SU-DHL-6 (cell line): ENCODE results near the gene ADIPOR2.

Source experiments
- H2AFZ ChIP-seq: fragments of 200-600 bp; sonication (generic); 2 replicates; pipeline ENCODE4 v1.6.1; 2014; ENCODE audit warnings: low read depth, mild to moderate bottlenecking, moderate library complexity, mixed read lengths, antibody characterized with exemption, low read length; ENCODE audit not compliant: severe bottlenecking
- H3F3A ChIP-seq: fragments of 200-600 bp; shearing (Covaris generic); 2 replicates; pipeline ENCODE4 v1.6.0; 2016; ENCODE audit warnings: antibody characterized with exemption, mild to moderate bottlenecking; ENCODE audit not compliant: insufficient read depth
- H3K27ac ChIP-seq: fragments of 200-600 bp; sonication (generic); 2 replicates; pipeline ENCODE4 v1.5.1; 2016; ENCODE audit warnings: low read depth, mild to moderate bottlenecking, low read length, moderate library complexity, mixed read lengths
- H3K27me3 ChIP-seq: fragments of 200-600 bp; sonication (generic), shearing (Covaris generic); 2 replicates; pipeline ENCODE4 v1.6.0; 2014; ENCODE audit warnings: mild to moderate bottlenecking, low read length
- H3K36me3 ChIP-seq: fragments of 200-600 bp; sonication (generic); 2 replicates; pipeline ENCODE4 v1.6.1; 2014; ENCODE audit warnings: mild to moderate bottlenecking, low read length, mixed read lengths
- H3K4me2 ChIP-seq: fragments of 300-600, 200-600 bp; shearing (Covaris generic), sonication (generic); 2 replicates; pipeline ENCODE4 v1.6.0; 2014; ENCODE audit warnings: low read length, low read depth, mild to moderate bottlenecking; ENCODE audit not compliant: poor library complexity, severe bottlenecking
- H3K4me3 ChIP-seq: fragments of 200-600 bp; sonication (generic); 2 replicates; pipeline ENCODE4 v1.5.1; 2014; ENCODE audit warnings: antibody characterized with exemption, low read length, mild to moderate bottlenecking, mixed read lengths; ENCODE audit not compliant: insufficient read depth, poor library complexity, severe bottlenecking
- H3K79me2 ChIP-seq: fragments of 200-600 bp; sonication (generic); 2 replicates; pipeline ENCODE4 v1.6.1; 2014; ENCODE audit warnings: mild to moderate bottlenecking, low read length, moderate library complexity; ENCODE audit not compliant: insufficient read depth
- H3K9ac ChIP-seq: fragments of 200-600 bp; sonication (generic); 2 replicates; pipeline ENCODE4 v1.7.0; 2014; ENCODE audit warnings: mild to moderate bottlenecking, low read length
- H3K9me2 ChIP-seq: fragments of 200-600 bp; sonication (generic); replicated peaks from 2 replicates; pipeline ENCODE4 v1.6.1; 2014; ENCODE audit warnings: low read length; ENCODE audit not compliant: insufficient read depth
- H3K9me3 ChIP-seq: fragments of 200-600 bp; sonication (generic); 2 replicates; pipeline ENCODE4 v1.6.1; 2014; ENCODE audit warnings: low read length, mixed read lengths; ENCODE audit not compliant: insufficient read depth
- H4K20me1 ChIP-seq: fragments of 200-600 bp; sonication (generic); 2 replicates; pipeline ENCODE4 v1.6.1; 2014; ENCODE audit warnings: low read depth, mild to moderate bottlenecking, antibody characterized with exemption, low read length, moderate library complexity, mixed read lengths
- EZH2phosphoT487 ChIP-seq: fragments of 200-600 bp; sonication (generic), shearing (Covaris generic); conservative IDR thresholded peaks from 2 replicates; pipeline ENCODE4 v1.6.1; 2018; ENCODE audit warnings: mild to moderate bottlenecking, antibody characterized with exemption, low read length, moderate library complexity, mixed read lengths
- TF ChIP-seq, protein P1 (sequence below): fragments of 200-600 bp; sonication (generic); IDR thresholded peaks from one replicate; pipeline ENCODE4 v1.5.1; 2017; ENCODE audit warnings: antibody characterized with exemption, mild to moderate bottlenecking, low read length, moderate library complexity; ENCODE audit not compliant: insufficient read depth, poor library complexity, severe bottlenecking

ADIPOR2 gene

DNA sequence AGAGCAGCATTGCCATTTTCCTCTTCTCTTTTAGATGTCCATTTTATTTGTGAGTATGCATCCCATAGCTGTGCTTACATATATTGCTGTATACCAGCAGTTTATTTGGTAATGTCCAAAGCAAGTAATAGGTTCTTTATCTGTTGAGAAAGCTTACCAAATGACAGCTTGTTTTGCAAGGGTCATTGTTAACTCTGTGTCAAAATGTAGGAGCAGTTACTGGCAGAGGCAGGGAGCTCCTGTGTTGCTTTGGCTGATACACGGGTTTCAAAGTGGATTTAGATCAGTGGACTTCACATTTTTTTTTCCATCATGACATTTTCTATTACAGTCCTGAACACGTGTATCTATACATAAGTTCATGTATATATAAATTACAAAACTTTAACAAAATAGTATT lies 91.3 kb downstream of the ADIPOR2 start:
- no peak overlapping the region for H3K9ac ChIP-seq
- no peak overlapping the region for H3K4me2 ChIP-seq
- H3K27ac ChIP-seq, result no peak overlapping the region
- no peak overlapping the region for H3K4me3 ChIP-seq
- peaks cover 18% of the 10 kb centered on the region; the same call in 1 of the 2 replicates for H3K36me3 ChIP-seq
- H3K9me2 ChIP-seq, result no peaks in the 10 kb centered on the region
- H4K20me1 ChIP-seq, result no peaks in the 10 kb centered on the region
- TF ChIP-seq EZH2phosphoT487, result no peak
- TF ChIP-seq, protein P1, sequence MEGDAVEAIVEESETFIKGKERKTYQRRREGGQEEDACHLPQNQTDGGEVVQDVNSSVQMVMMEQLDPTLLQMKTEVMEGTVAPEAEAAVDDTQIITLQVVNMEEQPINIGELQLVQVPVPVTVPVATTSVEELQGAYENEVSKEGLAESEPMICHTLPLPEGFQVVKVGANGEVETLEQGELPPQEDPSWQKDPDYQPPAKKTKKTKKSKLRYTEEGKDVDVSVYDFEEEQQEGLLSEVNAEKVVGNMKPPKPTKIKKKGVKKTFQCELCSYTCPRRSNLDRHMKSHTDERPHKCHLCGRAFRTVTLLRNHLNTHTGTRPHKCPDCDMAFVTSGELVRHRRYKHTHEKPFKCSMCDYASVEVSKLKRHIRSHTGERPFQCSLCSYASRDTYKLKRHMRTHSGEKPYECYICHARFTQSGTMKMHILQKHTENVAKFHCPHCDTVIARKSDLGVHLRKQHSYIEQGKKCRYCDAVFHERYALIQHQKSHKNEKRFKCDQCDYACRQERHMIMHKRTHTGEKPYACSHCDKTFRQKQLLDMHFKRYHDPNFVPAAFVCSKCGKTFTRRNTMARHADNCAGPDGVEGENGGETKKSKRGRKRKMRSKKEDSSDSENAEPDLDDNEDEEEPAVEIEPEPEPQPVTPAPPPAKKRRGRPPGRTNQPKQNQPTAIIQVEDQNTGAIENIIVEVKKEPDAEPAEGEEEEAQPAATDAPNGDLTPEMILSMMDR, result no peak
- H3K27me3 ChIP-seq, result no peaks in the 10 kb centered on the region
- no peaks in the 10 kb centered on the region for H3K9me3 ChIP-seq
- no peak overlapping the region for H2AFZ ChIP-seq
- no peaks in the 10 kb centered on the region for H3F3A ChIP-seq
- H3K79me2 ChIP-seq, result no peaks in the 10 kb centered on the region

DNA sequence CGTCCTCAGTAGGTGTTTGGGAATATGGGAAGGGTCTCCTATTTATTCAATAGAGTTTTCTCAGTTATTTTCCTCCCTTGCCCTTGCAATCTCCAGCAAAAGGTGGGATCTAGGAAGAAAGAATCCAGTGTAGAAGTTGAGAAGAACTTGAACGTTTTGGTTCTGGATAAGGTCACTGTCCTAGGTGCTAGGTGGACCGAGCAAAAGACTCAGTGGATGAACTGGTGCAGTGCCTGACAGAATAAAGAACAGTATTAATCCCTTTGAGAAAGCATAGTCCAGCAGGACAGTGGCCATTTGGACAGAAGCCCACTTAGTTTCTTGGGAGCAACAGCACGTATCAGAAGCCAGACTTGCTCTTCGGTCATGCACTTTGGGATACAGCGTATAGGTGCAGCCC lies 96.8 kb downstream of the ADIPOR2 start:
- Histone ChIP-seq H3K36me3 (no peaks in the 10 kb centered on the region; the same call in 1 of the 2 replicates), H3K4me2 (no peak overlapping the region), H3K27ac (no peak overlapping the region), H3K9me2 (no peaks in the 10 kb centered on the region), H3K4me3 (no peak overlapping the region), H3K27me3 (no peaks in the 10 kb centered on the region), H2AFZ (no peak overlapping the region), H3K9ac (no peak overlapping the region), H3F3A (peaks cover 7% of the 10 kb centered on the region; the same call in 1 of the 2 replicates), H3K9me3 (no peaks in the 10 kb centered on the region), H3K79me2 (no peaks in the 10 kb centered on the region), H4K20me1 (no peaks in the 10 kb centered on the region)
- TF ChIP-seq, protein P1, result no peak
- TF ChIP-seq EZH2phosphoT487, result no peak

DNA sequence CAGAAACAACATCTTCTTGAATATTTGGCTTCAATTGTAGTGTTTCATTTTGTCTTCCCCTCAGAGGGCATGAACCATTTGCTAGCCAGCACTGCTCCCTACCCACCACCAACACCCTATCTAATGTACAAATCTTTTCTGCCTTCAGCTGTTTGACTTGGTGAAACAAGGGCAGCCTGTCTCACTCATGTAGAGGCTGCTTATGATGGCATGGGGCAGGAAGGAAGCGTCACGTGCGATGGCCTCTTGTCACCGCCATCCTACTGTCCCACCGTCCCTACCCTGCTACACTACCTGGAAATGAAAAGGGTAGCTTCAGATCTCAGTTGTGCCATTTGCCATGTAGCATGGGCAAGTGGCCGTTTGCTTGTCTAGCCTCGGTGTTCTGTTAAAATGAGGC lies 99.6 kb downstream of the ADIPOR2 start:
- no peak overlapping the region for H3K4me2 ChIP-seq
- H3F3A ChIP-seq, result peaks cover 7% of the 10 kb centered on the region; the same call in 1 of the 2 replicates
- H4K20me1 ChIP-seq, result no peaks in the 10 kb centered on the region
- H3K36me3 ChIP-seq, result no peaks in the 10 kb centered on the region; the same call in 1 of the 2 replicates
- no peak overlapping the region for H2AFZ ChIP-seq
- H3K79me2 ChIP-seq, result no peaks in the 10 kb centered on the region
- H3K4me3 ChIP-seq, result no peak overlapping the region
- H3K27ac ChIP-seq, result no peak overlapping the region
- H3K9me3 ChIP-seq, result no peaks in the 10 kb centered on the region
- TF ChIP-seq, protein P1, result no peak
- no peak for TF ChIP-seq EZH2phosphoT487
- H3K9me2 ChIP-seq, result no peaks in the 10 kb centered on the region
- H3K9ac ChIP-seq, result no peak overlapping the region
- H3K27me3 ChIP-seq, result no peaks in the 10 kb centered on the region
